ENCODE measurements around the gene MRPL51.

DNA sequence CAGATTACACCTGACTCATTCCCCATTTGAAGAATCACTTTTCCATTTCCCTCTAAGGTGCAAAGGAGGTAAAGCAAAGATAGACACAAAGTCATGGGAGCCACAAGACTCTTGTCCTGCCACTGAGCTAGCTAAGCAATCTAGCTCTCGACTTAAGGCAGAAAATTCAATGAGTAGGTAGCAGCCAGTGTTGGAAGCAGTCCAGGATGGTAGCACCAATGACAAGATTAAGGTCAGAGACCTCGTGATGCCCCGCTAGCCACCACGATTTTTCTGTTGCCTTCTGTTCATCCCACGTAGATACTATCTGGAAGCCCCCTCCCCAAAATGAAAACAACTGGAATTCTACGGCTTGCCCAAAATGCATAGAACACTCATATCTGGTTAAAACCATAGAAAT lies 24.0 kb downstream of the MRPL51 start:
- no peak for TF ChIP-seq EZH2 (IDR thresholded peaks at IDR 0.05; ENCODE audit: borderline replicate concordance, insufficient read depth, low read length, poor library complexity, severe bottlenecking)
- TF ChIP-seq, protein P1, sequence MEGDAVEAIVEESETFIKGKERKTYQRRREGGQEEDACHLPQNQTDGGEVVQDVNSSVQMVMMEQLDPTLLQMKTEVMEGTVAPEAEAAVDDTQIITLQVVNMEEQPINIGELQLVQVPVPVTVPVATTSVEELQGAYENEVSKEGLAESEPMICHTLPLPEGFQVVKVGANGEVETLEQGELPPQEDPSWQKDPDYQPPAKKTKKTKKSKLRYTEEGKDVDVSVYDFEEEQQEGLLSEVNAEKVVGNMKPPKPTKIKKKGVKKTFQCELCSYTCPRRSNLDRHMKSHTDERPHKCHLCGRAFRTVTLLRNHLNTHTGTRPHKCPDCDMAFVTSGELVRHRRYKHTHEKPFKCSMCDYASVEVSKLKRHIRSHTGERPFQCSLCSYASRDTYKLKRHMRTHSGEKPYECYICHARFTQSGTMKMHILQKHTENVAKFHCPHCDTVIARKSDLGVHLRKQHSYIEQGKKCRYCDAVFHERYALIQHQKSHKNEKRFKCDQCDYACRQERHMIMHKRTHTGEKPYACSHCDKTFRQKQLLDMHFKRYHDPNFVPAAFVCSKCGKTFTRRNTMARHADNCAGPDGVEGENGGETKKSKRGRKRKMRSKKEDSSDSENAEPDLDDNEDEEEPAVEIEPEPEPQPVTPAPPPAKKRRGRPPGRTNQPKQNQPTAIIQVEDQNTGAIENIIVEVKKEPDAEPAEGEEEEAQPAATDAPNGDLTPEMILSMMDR (IDR thresholded peaks at IDR 0.05; ENCODE audit: poor library complexity, severe bottlenecking): no peak
- no peak for TF ChIP-seq TAF1 (IDR thresholded peaks at IDR 0.05; ENCODE audit: low read depth)
- TF ChIP-seq RAD21 (conservative IDR thresholded peaks at IDR 0.05): no peak
- TF ChIP-seq MXI1 (conservative IDR thresholded peaks at IDR 0.05; ENCODE audit: poor library complexity, severe bottlenecking): no peak
- no peak for TF ChIP-seq POLR2AphosphoS5 (IDR thresholded peaks at IDR 0.05)

Measured in neural cell (in vitro differentiated cells).